Mesenchymal stem cell (in vitro differentiated cells and primary cell): ENCODE data around the gene GGN.

Experiments
- DNase-seq: peaks from one replicate; pipeline ENCODE4 v3.0.0-alpha.2; 2013
- H2AFZ ChIP-seq: one replicate; pipeline ENCODE4 v1.6.1; 2013; ENCODE audit warnings: low read depth, mild to moderate bottlenecking, control low read depth, inconsistent platforms, low read length, moderate library complexity
- H2AK5ac ChIP-seq: 2 replicates; pipeline ENCODE4 v1.6.1; 2013; ENCODE audit warnings: low read length, moderate library complexity, mild to moderate bottlenecking, inconsistent platforms; ENCODE audit not compliant: severe bottlenecking
- H2BK120ac ChIP-seq: one replicate; pipeline ENCODE4 v1.6.1; 2013; ENCODE audit warnings: low read depth, mild to moderate bottlenecking, inconsistent platforms, low read length, moderate library complexity
- H2BK12ac ChIP-seq, 2 experiments: one replicate each; pipeline ENCODE4 v1.6.1; 2013; ENCODE audit warnings: inconsistent platforms in 2 of 2, low read length in 2 of 2, mild to moderate bottlenecking in 2 of 2, moderate library complexity in 2 of 2, control low read depth in 1 of 2
- H2BK15ac ChIP-seq: one replicate; pipeline ENCODE4 v1.6.1; 2013; ENCODE audit warnings: mild to moderate bottlenecking, low read depth, inconsistent platforms; ENCODE audit not compliant: poor library complexity, severe bottlenecking
- H2BK5ac ChIP-seq: 2 replicates; pipeline ENCODE4 v1.6.1; 2013; ENCODE audit warnings: low read depth, mild to moderate bottlenecking, low read length, control low read depth, inconsistent platforms; ENCODE audit not compliant: poor library complexity, severe bottlenecking
- H3K14ac ChIP-seq, 2 experiments: one replicate each; pipeline ENCODE4 v1.6.1; 2013; ENCODE audit warnings: inconsistent platforms in 2 of 2, low read length in 2 of 2, control low read depth in 1 of 2, mild to moderate bottlenecking in 1 of 2, moderate library complexity in 1 of 2
- H3K18ac ChIP-seq, 2 experiments: one replicate each; pipeline ENCODE4 v1.6.1; 2013; ENCODE audit warnings: inconsistent platforms in 2 of 2, low read length in 2 of 2, control low read depth in 1 of 2, low read depth in 1 of 2, mild to moderate bottlenecking in 1 of 2
- H3K23ac ChIP-seq, 2 experiments: one replicate each; pipeline ENCODE4 v1.6.1; 2013; ENCODE audit warnings: inconsistent platforms in 2 of 2, low read length in 2 of 2, mild to moderate bottlenecking in 2 of 2, moderate library complexity in 2 of 2, control low read depth in 1 of 2
- H3K27ac ChIP-seq: 2 replicates; pipeline ENCODE4 v1.5.1; 2013; ENCODE audit warnings: mild to moderate bottlenecking, moderate library complexity, low read length, control low read depth, inconsistent platforms; ENCODE audit not compliant: poor library complexity, severe bottlenecking
- H3K27me3 ChIP-seq, 2 experiments: 2 replicates each; pipeline versions ENCODE4 v1.6.1 to v1.7.0; 2013; ENCODE audit warnings: low read length in 2 of 2, mild to moderate bottlenecking in 2 of 2, moderate library complexity in 2 of 2, control low read depth in 1 of 2, inconsistent platforms in 1 of 2; ENCODE audit not compliant: control insufficient read depth in 1 of 2, insufficient read depth in 1 of 2
- H3K36me3 ChIP-seq, 2 experiments: 2 replicates each; pipeline versions ENCODE4 v1.6.1 to v1.7.0; 2013; ENCODE audit warnings: low read length in 2 of 2, control low read depth in 1 of 2, inconsistent platforms in 1 of 2, low read depth in 1 of 2, mild to moderate bottlenecking in 1 of 2; ENCODE audit not compliant: insufficient read depth in 2 of 2, control insufficient read depth in 1 of 2
- H3K4ac ChIP-seq, 2 experiments: one replicate each; pipeline ENCODE4 v1.6.1; 2013; ENCODE audit warnings: inconsistent platforms in 2 of 2, low read length in 2 of 2, mild to moderate bottlenecking in 2 of 2, moderate library complexity in 2 of 2, control low read depth in 1 of 2, low read depth in 1 of 2
- H3K4me1 ChIP-seq: 2 replicates; pipeline ENCODE4 v1.6.1; 2013; ENCODE audit warnings: low read depth, low read length, control low read depth; ENCODE audit not compliant: control insufficient read depth, insufficient read depth
- H3K4me2 ChIP-seq: 2 replicates; pipeline ENCODE4 v1.6.1; 2013; ENCODE audit warnings: low read length, mild to moderate bottlenecking, inconsistent platforms; ENCODE audit not compliant: poor library complexity, severe bottlenecking
- H3K4me3 ChIP-seq, 2 experiments: 2 replicates each; pipeline versions ENCODE4 v1.5.1 to v1.7.0; 2013; ENCODE audit warnings: low read length in 2 of 2, mild to moderate bottlenecking in 2 of 2, control low read depth in 1 of 2, low read depth in 1 of 2; ENCODE audit not compliant: insufficient read depth in 1 of 2
- H3K79me1 ChIP-seq: replicated peaks from 2 replicates; pipeline ENCODE4 v1.6.1; 2013; ENCODE audit warnings: mild to moderate bottlenecking, control low read depth, low read length, inconsistent platforms; ENCODE audit not compliant: poor library complexity, severe bottlenecking
- H3K9ac ChIP-seq: 2 replicates; pipeline ENCODE4 v1.7.0; 2013; ENCODE audit warnings: mild to moderate bottlenecking, low read length, moderate library complexity
- H3K9me3 ChIP-seq: 2 replicates; pipeline ENCODE4 v1.7.0; 2013; ENCODE audit warnings: mild to moderate bottlenecking, low read length; ENCODE audit not compliant: control insufficient read depth
- H4K8ac ChIP-seq: one replicate; pipeline ENCODE4 v1.6.1; 2013; ENCODE audit warnings: inconsistent platforms, mild to moderate bottlenecking, low read length, moderate library complexity
- H4K91ac ChIP-seq: one replicate; pipeline ENCODE4 v1.6.1; 2013; ENCODE audit warnings: mild to moderate bottlenecking, low read length, inconsistent platforms
- WGBS: methylation state at CpG from one replicate; pipeline ENCODE4 v1.1.7; 2013; ENCODE audit warnings: mixed read lengths; 5-methylcytosine and 5-hydroxymethylcytosine counted together

GGN gene

GRCh38 chr19:38389101-38389925 lies 1.5 kb upstream of the GGN start:
- peak overlapping the region; percentile 77 for H2BK5ac ChIP-seq
- peak overlapping the region; percentile 81 to 90 for H3K4me3 ChIP-seq
- peak overlapping the region; percentile 76 for H2BK120ac ChIP-seq
- H3K9me3 ChIP-seq = no peaks in the 10 kb centered on the region
- H3K14ac ChIP-seq = peak overlapping the region in 1 of 2 experiments; percentile 85
- peak; percentile 87 for DNase-seq
- peak overlapping the region; percentile 78 for H4K8ac ChIP-seq
- peaks cover 27% of the 10 kb centered on the region for H3K79me1 ChIP-seq
- WGBS = 1% methylated on average over 21 of the region's 28 CpGs
- peak overlapping the region; percentile 91 for H2AK5ac ChIP-seq
- H4K91ac ChIP-seq = peak overlapping the region; percentile 82
- peak overlapping the region; percentile 84 for H2BK15ac ChIP-seq
- H3K4me1 ChIP-seq = peaks cover 44% of the 10 kb centered on the region
- H3K23ac ChIP-seq = peak overlapping the region in 1 of 2 experiments; percentile 27
- peak overlapping the region; percentile 84 for H3K27ac ChIP-seq
- peaks cover 34 to 46% of the 10 kb centered on the region in 2 experiments for H3K36me3 ChIP-seq
- H3K4ac ChIP-seq = peak overlapping the region; percentile 83 to 99
- H3K4me2 ChIP-seq = peak overlapping the region; percentile 100
- H2AFZ ChIP-seq = peak overlapping the region; percentile 60
- peak overlapping the region; percentile 49 to 92 for H2BK12ac ChIP-seq
- H3K27me3 ChIP-seq = no peaks in the 10 kb centered on the region
- H3K18ac ChIP-seq = peak overlapping the region; percentile 88 to 93
- H3K9ac ChIP-seq = peak overlapping the region; percentile 89

DNA sequence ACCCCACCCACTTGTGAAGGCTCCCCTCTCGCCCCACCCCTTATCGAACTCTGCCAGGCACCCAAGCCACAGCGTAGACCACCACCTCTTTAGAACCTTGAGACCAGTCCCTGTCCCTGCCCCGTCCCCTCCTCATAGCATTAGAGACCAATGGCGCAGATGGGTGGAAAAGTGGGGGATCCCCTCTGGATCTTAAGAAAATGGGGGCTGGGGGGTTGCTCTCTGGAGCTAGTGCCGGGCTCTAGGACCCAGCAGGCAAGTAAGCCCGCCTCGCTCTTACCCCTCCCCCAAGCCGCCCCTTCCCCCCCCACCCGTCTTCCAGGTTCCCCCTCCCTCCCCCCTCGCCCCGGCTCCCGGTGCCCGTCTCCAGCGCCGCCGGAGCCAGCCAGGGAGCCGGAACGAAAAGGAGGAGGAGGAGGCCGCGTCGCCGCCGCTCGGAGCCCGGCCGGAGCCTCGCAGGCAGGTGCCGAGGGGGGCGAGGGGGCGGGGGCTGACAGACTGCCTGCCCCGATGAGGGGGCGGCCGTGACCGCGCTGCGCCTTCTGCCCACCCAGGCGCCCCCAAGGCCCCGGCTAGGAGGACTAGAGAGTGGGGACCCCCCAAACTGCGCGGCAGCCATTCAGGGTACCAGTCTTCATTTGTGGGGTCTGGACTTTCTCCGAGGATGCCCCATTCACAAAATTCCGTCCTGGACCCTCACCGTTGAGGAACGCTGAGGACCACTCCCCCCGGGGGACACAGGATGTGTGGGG lies 691 bp upstream of the GGN start, which contains the start of gene SPRED3:
TSS of gene SPRED3 (plus strand) at position 349 of the 752 bp plus-strand sequence. CDS start 1,606 bp downstream, outside the sequence.
- peaks cover 35 to 46% of the 10 kb centered on the region in 2 experiments for H3K36me3 ChIP-seq
- peak within 1 kb of the TSS; percentile 83 to 99 for H3K4ac ChIP-seq
- H3K4me2 ChIP-seq = peak within 1 kb of the TSS; percentile 100
- peak within 1 kb of the TSS; percentile 73 for H4K8ac ChIP-seq
- no peaks in the 10 kb centered on the region for H3K9me3 ChIP-seq
- under 1% methylated on average over 27 of the region's 46 CpGs for WGBS
- peak within 1 kb of the TSS; percentile 95 for H2BK120ac ChIP-seq
- H2BK15ac ChIP-seq = peak within 1 kb of the TSS; percentile 84
- peak within 1 kb of the TSS; percentile 88 to 93 for H3K18ac ChIP-seq
- H3K79me1 ChIP-seq = peaks cover 28% of the 10 kb centered on the region
- H3K4me1 ChIP-seq = peaks cover 43% of the 10 kb centered on the region
- peak within 1 kb of the TSS; percentile 91 for H2AK5ac ChIP-seq
- peak within 1 kb of the TSS; percentile 89 for H3K9ac ChIP-seq
- H3K27me3 ChIP-seq = no peaks in the 10 kb centered on the region
- H4K91ac ChIP-seq = peak within 1 kb of the TSS; percentile 82
- no peak for DNase-seq
- peak within 1 kb of the TSS; percentile 49 to 92 for H2BK12ac ChIP-seq
- H2BK5ac ChIP-seq = peak within 1 kb of the TSS; percentile 77
- H2AFZ ChIP-seq = peak within 1 kb of the TSS; percentile 60
- peak within 1 kb of the TSS in 1 of 2 experiments; percentile 85 for H3K14ac ChIP-seq
- H3K4me3 ChIP-seq = peak within 1 kb of the TSS; percentile 81 to 90
- H3K23ac ChIP-seq = peak within 1 kb of the TSS in 1 of 2 experiments; percentile 27
- H3K27ac ChIP-seq = peak within 1 kb of the TSS; percentile 84

- no peak overlapping the region for H2BK12ac ChIP-seq
- H3K9me3 ChIP-seq = no peaks in the 10 kb centered on the region
- peak overlapping the region; percentile 48 for H3K4me2 ChIP-seq
- no peak for DNase-seq
- no peak overlapping the region for H3K23ac ChIP-seq
- H2BK15ac ChIP-seq = peak overlapping the region; percentile 17
- peaks cover 39% of the 10 kb centered on the region for H3K4me1 ChIP-seq
- H2BK5ac ChIP-seq = no peak overlapping the region
- H2AK5ac ChIP-seq = no peak overlapping the region
- H4K91ac ChIP-seq = peak overlapping the region; percentile 55
- H3K27me3 ChIP-seq = no peaks in the 10 kb centered on the region
- 91% methylated on average over 36 of the region's 36 CpGs for WGBS
- H3K4ac ChIP-seq = peak overlapping the region in 1 of 2 experiments; percentile 37
- no peak overlapping the region for H4K8ac ChIP-seq
- peak overlapping the region; percentile 53 to 85 for H3K4me3 ChIP-seq
- H3K27ac ChIP-seq = peak overlapping the region; percentile 63
- no peak overlapping the region for H3K18ac ChIP-seq
- peaks cover 38 to 51% of the 10 kb centered on the region in 2 experiments for H3K36me3 ChIP-seq
- H3K9ac ChIP-seq = peak overlapping the region; percentile 33
- no peak overlapping the region for H2AFZ ChIP-seq
- peaks cover 35% of the 10 kb centered on the region for H3K79me1 ChIP-seq
- H2BK120ac ChIP-seq = no peak overlapping the region
- H3K14ac ChIP-seq = no peak overlapping the region
Measured at GRCh38 chr19:38386971-38387549, 774 bp downstream of the GGN start.
